ENCODE measurements around the gene THRAP3. TPM values are rescaled to one million over a fixed set of nuclear protein-coding genes. Genes with fewer than 3 reads are reported as not detected.

THRAP3 gene
- total RNA-seq, 1 experiment from 2014 or later: 160 TPM

- TF ChIP-seq ATF2 (CRISPR knock-in tag; IDR thresholded peaks at IDR 0.05; ENCODE audit: borderline replicate concordance, low read depth): peak; percentile 52; the same call in 1 of the 2 replicates
- TF ChIP-seq CBFB (CRISPR knock-in tag; IDR thresholded peaks at IDR 0.05; ENCODE audit: low read depth): no peak
- no peak for TF ChIP-seq ARID4B (CRISPR knock-in tag; IDR thresholded peaks at IDR 0.05; ENCODE audit: borderline replicate concordance)
- TF ChIP-seq ZNF423 (CRISPR knock-in tag; IDR thresholded peaks at IDR 0.05): peak; percentile 65; the same call in 1 of the 2 replicates
- TF ChIP-seq ZNF416 (CRISPR knock-in tag; IDR thresholded peaks at IDR 0.05): no peak
- TF ChIP-seq TCF7 (CRISPR knock-in tag; IDR thresholded peaks at IDR 0.05; ENCODE audit: low read depth): peak; percentile 68; the same call in 1 of the 2 replicates
- no peak for TF ChIP-seq AR (CRISPR knock-in tag; IDR thresholded peaks at IDR 0.05)
- peak; percentile 74; the same call in 1 of the 2 replicates for TF ChIP-seq E2F4 (CRISPR knock-in tag; IDR thresholded peaks at IDR 0.05; ENCODE audit: borderline replicate concordance, low read depth)
- TF ChIP-seq ESRRA (CRISPR knock-in tag; IDR thresholded peaks at IDR 0.05; ENCODE audit: borderline replicate concordance): no peak
- TF ChIP-seq NR2C2 (CRISPR knock-in tag; IDR thresholded peaks at IDR 0.05): no peak
- no peak; the same call in 1 of the 2 replicates for TF ChIP-seq ZNF281 (CRISPR knock-in tag; IDR thresholded peaks at IDR 0.05)
- TF ChIP-seq TEAD1 (CRISPR knock-in tag; IDR thresholded peaks at IDR 0.05): 0 out of 2 replicates have a peak, but pooled peaks have one; percentile 62
- no peak for TF ChIP-seq ELF4 (CRISPR knock-in tag; IDR thresholded peaks at IDR 0.05; ENCODE audit: low read depth)
- TF ChIP-seq USF2 (CRISPR knock-in tag; IDR thresholded peaks at IDR 0.05): peak; percentile 31; the same call in 1 of the 2 replicates
- no peak for TF ChIP-seq KAT7 (CRISPR knock-in tag; IDR thresholded peaks at IDR 0.05; ENCODE audit: borderline replicate concordance)
- TF ChIP-seq IRF1 (CRISPR knock-in tag; IDR thresholded peaks at IDR 0.05): peak; percentile 72; the same call in 1 of the 2 replicates
- no peak for TF ChIP-seq CDX4 (CRISPR knock-in tag; IDR thresholded peaks at IDR 0.05; ENCODE audit: borderline replicate concordance)
- TF ChIP-seq GRHL2 (CRISPR knock-in tag; IDR thresholded peaks at IDR 0.05; ENCODE audit: insufficient replicate concordance, severe bottlenecking): no peak
- no peak for TF ChIP-seq GABPB1 (CRISPR knock-in tag; IDR thresholded peaks at IDR 0.05)
- TF ChIP-seq NR3C1 (CRISPR knock-in tag; conservative IDR thresholded peaks at IDR 0.05; ENCODE audit: low read depth): no peak
- peak; percentile 27; the same call in 1 of the 2 replicates for TF ChIP-seq ATF3 (CRISPR knock-in tag; conservative IDR thresholded peaks at IDR 0.05)
These were observed 97.1 kb downstream of the THRAP3 start (continued) for GRCh38 chr1:36321119-36321951.
